Nucleus accumbens (tissue), 56 donors: ENCODE data around the gene ICA1.

Experiments used
- DNase-seq, 56 donors: peaks; one replicate each; lab custom pipeline; 2025; lab: John Stamatoyannopoulos, UW

ICA1 gene

GRCh38 chr7:8205031-8205387 is 57.0 kb downstream of the ICA1 start:
- DNase-seq: no peak

GRCh38 chr7:8204339-8205030 is 57.5 kb downstream of the ICA1 start:
- DNase-seq: no peak

GRCh38 chr7:8201846-8202441 is 60.0 kb downstream of the ICA1 start:
- DNase-seq: no peak

- DNase-seq: no peak
Measured at GRCh38 chr7:8200717-8201116, 61.2 kb downstream of the ICA1 start.

GRCh38 chr7:8200316-8200715 is 61.7 kb downstream of the ICA1 start:
- no peak for DNase-seq

- no peak for DNase-seq
Measured at GRCh38 chr7:8197994-8198698, 63.8 kb downstream of the ICA1 start.

DNA sequence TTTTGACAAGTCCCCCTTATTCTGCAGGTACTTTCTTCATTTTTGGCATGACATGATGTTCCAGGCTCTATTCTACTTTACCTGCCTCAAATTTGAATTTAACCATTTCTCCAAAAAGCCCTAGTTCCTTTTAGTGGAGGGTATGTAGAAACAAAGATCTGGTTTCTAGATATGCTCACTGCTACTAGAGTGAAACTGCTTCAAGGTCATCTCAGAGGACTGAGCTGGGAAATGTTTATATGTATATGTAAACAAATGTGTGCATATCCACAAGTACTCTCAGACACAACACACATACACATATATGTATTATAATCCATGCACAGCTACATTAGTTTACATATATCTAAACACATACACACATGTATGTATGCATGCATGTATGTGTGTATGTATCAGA is 69.1 kb downstream of the ICA1 start:
- no peak for DNase-seq

- peak in 26 of 56 donors; percentile 3 to 81 (median 42) for DNase-seq
Measured at GRCh38 chr7:8190119-8190895, 71.7 kb downstream of the ICA1 start.

DNA sequence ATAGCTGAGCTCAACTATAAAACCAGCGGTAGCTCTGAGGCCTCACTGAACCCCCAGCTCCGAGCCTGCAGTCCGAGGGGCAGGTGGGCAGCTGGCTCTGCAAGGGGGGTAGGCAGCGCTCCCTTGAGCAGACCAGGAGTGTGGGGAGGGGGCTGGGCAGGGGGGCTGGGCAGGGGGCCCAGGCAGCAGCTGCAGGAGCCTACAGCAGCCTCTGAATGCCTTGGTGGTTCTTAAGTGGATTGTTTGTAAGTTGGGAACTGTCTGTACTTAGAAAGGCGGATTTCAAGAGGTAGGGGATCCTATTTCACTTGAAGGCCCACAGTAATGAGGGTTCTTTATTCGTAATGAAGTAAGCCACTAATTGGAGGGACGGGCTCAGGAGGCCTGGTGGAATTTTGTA is 72.3 kb downstream of the ICA1 start:
- peak in 3 of 56 donors; percentile 3 to 18 (median 17) for DNase-seq

DNA sequence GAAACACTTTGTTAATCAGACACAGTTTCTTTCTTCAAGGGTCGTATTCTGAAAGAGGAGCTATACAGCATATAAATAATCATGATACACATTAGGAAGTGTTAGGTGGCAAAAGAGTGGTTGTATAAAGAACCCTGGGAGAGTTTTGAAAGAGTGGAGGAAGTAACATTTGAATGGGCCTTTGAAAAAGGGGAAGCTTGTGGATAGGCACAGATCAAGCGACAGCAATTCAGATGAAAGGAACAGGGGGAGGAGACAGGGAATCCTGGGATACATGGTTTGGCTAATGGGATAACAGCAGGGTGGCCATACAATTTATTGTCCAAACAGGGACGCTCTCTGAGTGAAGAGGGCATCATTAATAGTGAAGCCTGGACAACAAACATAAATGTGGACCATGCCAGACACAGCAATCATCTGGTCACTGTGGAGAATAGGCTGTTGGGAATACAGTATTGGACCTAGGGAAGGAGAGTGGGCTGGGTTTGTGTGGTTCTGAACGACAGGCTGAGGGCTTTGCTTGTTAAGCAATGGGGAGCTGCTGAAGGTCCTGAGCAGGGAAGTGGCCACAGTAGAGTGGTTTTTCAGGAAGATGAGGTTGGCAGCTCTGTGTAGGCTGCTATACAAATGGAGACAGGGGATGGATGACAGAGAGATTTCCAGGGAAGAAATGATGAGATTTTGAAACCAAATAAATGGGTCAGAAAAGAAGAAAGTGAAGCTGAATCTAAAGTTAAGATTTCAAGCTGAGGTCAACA is 75.9 kb downstream of the ICA1 start:
- no peak for DNase-seq

GRCh38 chr7:8184221-8184620 is 77.7 kb downstream of the ICA1 start:
- DNase-seq: no peak

DNA sequence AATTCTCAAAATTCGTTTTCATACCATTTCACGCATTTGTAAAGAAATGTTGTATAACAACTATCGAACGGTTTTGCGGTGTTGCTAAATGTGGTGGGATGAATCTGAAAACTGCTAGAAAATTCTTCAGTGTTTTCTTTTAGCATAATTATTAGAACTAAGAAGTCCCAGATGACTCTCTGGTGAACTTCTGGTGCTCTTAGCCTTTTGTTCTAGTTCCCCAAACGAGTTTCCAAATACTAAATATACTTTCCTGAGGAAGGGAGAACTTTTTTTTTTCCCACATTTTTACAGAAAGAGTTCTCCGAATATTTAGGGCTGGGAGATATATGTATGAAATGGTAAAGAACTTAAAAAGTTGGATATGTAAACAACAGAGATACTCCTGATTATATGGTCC is 82.5 kb downstream of the ICA1 start:
- DNase-seq: no peak

DNA sequence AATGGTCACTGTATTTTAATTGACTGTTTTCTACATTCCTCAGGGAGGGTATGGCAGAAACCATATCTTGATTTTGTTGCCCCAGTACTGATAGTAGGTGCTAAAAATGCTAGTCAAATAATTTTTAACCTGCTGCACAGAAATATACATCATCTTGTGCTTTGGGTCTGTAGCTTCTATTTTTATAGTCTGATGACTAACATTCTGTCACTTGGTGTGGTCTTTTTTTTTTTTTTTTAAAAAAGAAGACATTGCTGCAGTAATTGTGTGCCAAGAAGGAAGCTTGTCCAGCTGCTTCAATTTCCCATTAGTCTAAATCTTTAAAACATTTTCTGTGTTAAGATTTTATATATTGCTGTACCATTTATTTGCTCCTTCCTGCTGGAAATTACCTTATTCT is 83.6 kb downstream of the ICA1 start:
- no peak for DNase-seq

DNA sequence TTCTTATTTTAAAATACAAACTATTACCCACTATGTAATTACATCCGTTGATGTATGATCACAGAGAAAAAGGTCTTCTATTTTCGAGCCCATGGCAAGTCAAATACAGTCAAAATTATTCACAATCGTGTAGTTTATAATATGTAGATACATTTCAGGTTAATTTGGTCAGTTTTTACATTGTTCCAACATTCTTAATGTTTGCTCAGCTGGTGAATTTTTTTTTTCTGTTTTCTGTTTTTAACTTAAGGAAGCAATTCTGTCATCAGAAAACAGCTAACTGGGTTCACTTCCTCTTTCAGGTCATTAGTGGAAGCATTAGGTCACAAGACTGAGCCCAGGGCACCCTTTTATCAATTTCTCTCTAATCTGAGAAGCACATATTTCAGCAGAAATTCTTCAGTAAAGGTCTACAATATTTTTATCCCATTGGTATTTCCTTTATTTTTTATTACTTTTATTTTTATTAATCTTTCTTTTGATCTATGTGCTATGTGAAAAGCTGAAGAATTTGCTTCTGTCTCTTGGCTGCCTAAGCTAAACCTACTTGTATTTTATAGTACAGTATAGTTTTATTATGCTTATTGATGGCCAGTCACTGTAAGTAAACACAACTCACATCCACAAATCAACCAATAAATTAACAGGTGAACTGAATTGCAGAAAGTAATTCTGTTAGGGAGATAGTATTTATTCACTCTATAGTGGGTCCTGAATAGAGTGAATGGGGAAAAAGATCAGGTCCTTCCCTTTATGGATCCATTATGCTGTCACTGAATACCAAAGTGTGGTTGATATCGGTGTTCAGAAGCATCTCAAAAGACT is 84.6 kb downstream of the ICA1 start:
- DNase-seq: no peak

DNA sequence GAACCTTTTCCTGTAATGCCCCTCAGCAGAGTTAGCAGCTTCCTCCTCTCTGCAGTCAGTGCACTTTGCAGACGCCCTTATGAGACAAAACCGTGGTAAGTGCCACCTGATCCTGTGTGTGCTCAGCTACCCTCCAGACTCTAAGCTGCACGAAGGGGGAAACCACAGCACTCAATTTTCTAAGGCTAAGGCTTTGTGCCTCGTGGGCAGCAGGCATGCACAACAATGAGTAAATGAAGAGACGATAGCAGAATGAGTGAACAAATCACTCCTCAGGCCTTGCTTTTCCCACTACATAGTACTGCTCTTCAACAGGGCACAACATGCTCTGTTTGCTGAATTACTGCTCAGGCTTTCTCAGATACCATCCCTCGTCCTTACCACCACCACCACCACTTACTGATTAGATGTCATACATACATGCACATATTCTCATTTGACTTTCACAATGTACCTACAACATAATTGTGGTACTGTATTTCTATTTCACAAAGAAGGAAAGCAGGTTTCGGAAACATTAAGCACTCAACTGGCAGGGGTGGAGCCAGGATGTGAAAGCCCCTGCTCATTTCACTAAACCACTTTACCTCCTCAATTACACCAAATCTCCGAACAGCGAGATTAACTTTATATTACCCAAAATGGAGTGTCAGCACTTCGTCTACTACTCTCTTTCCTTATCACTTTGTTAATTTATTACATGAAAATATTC is 85.4 kb downstream of the ICA1 start:
- peak in 4 of 56 donors; percentile 3 to 28 (median 9) for DNase-seq

- no peak for DNase-seq
Measured at GRCh38 chr7:8175929-8176369, 86.0 kb downstream of the ICA1 start.

GRCh38 chr7:8172372-8173354 is 89.3 kb downstream of the ICA1 start:
- DNase-seq: no peak

- DNase-seq: no peak
Measured at GRCh38 chr7:8169171-8169570, 92.8 kb downstream of the ICA1 start.
